ENCODE results near the gene PPEF2. TPM values are rescaled to one million over a fixed set of nuclear protein-coding genes. Genes with fewer than 3 reads are reported as not detected.
"Not testable (repeated sequence)": the region's sequence is repeated elsewhere in the genome, so short reads cannot be mapped to it uniquely, and the experiment has no call there.

Gene PPEF2
- polyA plus RNA-seq, 3 donors, result not detected

GRCh38 chr4:75907966-75908365 lies 5.7 kb upstream of the PPEF2 start:
- 61 to 92% (median 65%) methylated on average over 3 of the region's 3 CpGs for WGBS, 3 donors

GRCh38 chr4:75904076-75904475 lies 1.8 kb upstream of the PPEF2 start:
- WGBS, 3 donors, result 79 to 86% (median 84%) methylated on average over 5 of the region's 5 CpGs
- H3K27ac ChIP-seq (ENCODE audit: low read depth, low read length), result no peak overlapping the region

More at GRCh38 chr4:75907966-75908365, 5.7 kb upstream of the PPEF2 start:
- H3K27ac ChIP-seq (ENCODE audit: low read depth, low read length), result no peak overlapping the region

- H3K27ac ChIP-seq (ENCODE audit: low read depth, low read length), result no peak overlapping the region
Measured at GRCh38 chr4:75898536-75898935, 3.7 kb downstream of the PPEF2 start.

GRCh38 chr4:75895744-75896314 lies 6.4 kb downstream of the PPEF2 start:
- 35 to 50% (median 47%) methylated on average over 4 of the region's 4 CpGs for WGBS, 3 donors

GRCh38 chr4:75892508-75892907 lies 9.7 kb downstream of the PPEF2 start:
- H3K27ac ChIP-seq (ENCODE audit: low read depth, low read length), result no peak overlapping the region
- 77 to 80% (median 79%) methylated on average over 3 of the region's 3 CpGs for WGBS, 3 donors

More at GRCh38 chr4:75895744-75896314, 6.4 kb downstream of the PPEF2 start:
- H3K27ac ChIP-seq (ENCODE audit: low read depth, low read length), result no peak overlapping the region

GRCh38 chr4:75891611-75892010 lies 10.6 kb downstream of the PPEF2 start:
- H3K27ac ChIP-seq (ENCODE audit: low read depth, low read length), result no peak overlapping the region
- WGBS, 3 donors, result 89 to 95% (median 91%) methylated on average over 14 of the region's 14 CpGs

GRCh38 chr4:75889537-75890199 lies 12.6 kb downstream of the PPEF2 start:
- H3K27ac ChIP-seq (ENCODE audit: low read depth, low read length), result no peak overlapping the region
- 84 to 90% (median 89%) methylated on average over 9 of the region's 9 CpGs for WGBS, 3 donors

GRCh38 chr4:75886104-75886503 lies 16.1 kb downstream of the PPEF2 start:
- no peak overlapping the region for H3K27ac ChIP-seq (ENCODE audit: low read depth, low read length)
- WGBS, 3 donors, result 53 to 67% (median 64%) methylated on average over 24 of the region's 24 CpGs

- H3K27ac ChIP-seq (ENCODE audit: low read depth, low read length), result no peak overlapping the region
- 82 to 95% (median 93%) methylated on average over 3 of the region's 3 CpGs for WGBS, 3 donors
Measured at GRCh38 chr4:75881476-75881875, 20.8 kb downstream of the PPEF2 start.

- no peak overlapping the region for H3K27ac ChIP-seq (ENCODE audit: low read depth, low read length)
- 49 to 60% (median 56%) methylated on average over 1 of the region's 1 CpG for WGBS, 3 donors
Measured at GRCh38 chr4:75880278-75880677, 22.0 kb downstream of the PPEF2 start.

- WGBS, 3 donors, result 52 to 70% (median 63%) methylated on average over 6 of the region's 6 CpGs
- H3K27ac ChIP-seq (ENCODE audit: low read depth, low read length), result no peak overlapping the region
Measured at GRCh38 chr4:75878246-75878756, 24.0 kb downstream of the PPEF2 start.

- no peak overlapping the region for H3K27ac ChIP-seq (ENCODE audit: low read depth, low read length)
- WGBS, 3 donors, result 85 to 88% (median 86%) methylated on average over 18 of the region's 18 CpGs
Measured at GRCh38 chr4:75876218-75876617, 26.0 kb downstream of the PPEF2 start.

- no peak overlapping the region for H3K27ac ChIP-seq (ENCODE audit: low read depth, low read length)
- 57 to 62% (median 59%) methylated on average over 3 of the region's 3 CpGs for WGBS, 3 donors
Measured at GRCh38 chr4:75869100-75869499, 33.2 kb downstream of the PPEF2 start.

- no peak overlapping the region for H3K27ac ChIP-seq (ENCODE audit: low read depth, low read length)
- WGBS, 3 donors, result 43 to 72% (median 71%) methylated on average over 3 of the region's 3 CpGs
Measured at GRCh38 chr4:75867130-75867529, 35.1 kb downstream of the PPEF2 start.

GRCh38 chr4:75860606-75861005 lies 41.6 kb downstream of the PPEF2 start:
- no peak overlapping the region for H3K27ac ChIP-seq (ENCODE audit: low read depth, low read length)
- 50 to 89% (median 87%) methylated on average over 5 of the region's 5 CpGs for WGBS, 3 donors

GRCh38 chr4:75858721-75859120 lies 43.5 kb downstream of the PPEF2 start:
- 35 to 94% (median 58%) methylated on average over 1 of the region's 1 CpG for WGBS, 3 donors
- H3K27ac ChIP-seq (ENCODE audit: low read depth, low read length), result no peak overlapping the region

- WGBS, 3 donors, result 44 to 83% (median 63%) methylated on average over 6 of the region's 6 CpGs
- no peak overlapping the region for H3K27ac ChIP-seq (ENCODE audit: low read depth, low read length)
Measured at GRCh38 chr4:75849461-75849860, 52.8 kb downstream of the PPEF2 start.

- 75 to 79% (median 77%) methylated on average over 4 of the region's 4 CpGs for WGBS, 3 donors
- H3K27ac ChIP-seq (ENCODE audit: low read depth, low read length), result no peak overlapping the region
Measured at GRCh38 chr4:75848891-75849290, 53.4 kb downstream of the PPEF2 start.

- WGBS, 3 donors, result 18 to 25% (median 21%) methylated on average over 14 of the region's 14 CpGs
Measured at GRCh38 chr4:75848171-75848760, 54.0 kb downstream of the PPEF2 start.

GRCh38 chr4:75845992-75846391 lies 56.3 kb downstream of the PPEF2 start:
- H3K27ac ChIP-seq (ENCODE audit: low read depth, low read length), result no peak overlapping the region
- 83 to 93% (median 92%) methylated on average over 2 of the region's 2 CpGs for WGBS, 3 donors

More at GRCh38 chr4:75848171-75848760, 54.0 kb downstream of the PPEF2 start:
- not testable (repeated sequence) for H3K27ac ChIP-seq (ENCODE audit: low read depth, low read length)
